HEK293T (cell line): ENCODE data around the gene DUSP10.

Experiments used
- CTCF ChIA-PET: fragments of 350-600 bp; formaldehyde crosslinking; extraction: SDS; loops from one replicate; lab custom pipeline; 2021; ENCODE audit warnings: antibody characterized with exemption, inconsistent platforms; lab: Yijun Ruan, JAX
- POLR2A ChIA-PET: fragments of 350-600 bp; formaldehyde crosslinking; extraction: SDS; loops from one replicate; lab custom pipeline; 2020; ENCODE audit warnings: antibody characterized with exemption, inconsistent platforms; lab: Yijun Ruan, JAX
- DNase-seq: peaks from one replicate; pipeline ENCODE4 v3.0.0; 2012; ENCODE audit warnings: mixed read lengths; ENCODE audit errors: extremely low spot score
- ARNT ChIP-seq: fragments of 450-650 bp; IDR thresholded peaks from 2 replicates; pipeline ENCODE4 v1.6.1; 2017; ENCODE audit warnings: mild to moderate bottlenecking
- BHLHE40 ChIP-seq: fragments of 450-650 bp; IDR thresholded peaks from 2 replicates; pipeline ENCODE4 v1.6.1; 2016; ENCODE audit warnings: mild to moderate bottlenecking, moderate library complexity, borderline replicate concordance
- CTBP1 ChIP-seq: fragments of 450-650 bp; IDR thresholded peaks from 2 replicates; pipeline ENCODE4 v1.6.1; 2016; ENCODE audit warnings: borderline replicate concordance
- ELF4 ChIP-seq: fragments of 450-650 bp; IDR thresholded peaks from 2 replicates; pipeline ENCODE4 v1.6.1; 2017; ENCODE audit warnings: antibody characterized with exemption
- FOXA1 ChIP-seq: fragments of 450-650 bp; IDR thresholded peaks from 2 replicates; pipeline ENCODE4 v1.6.1; 2016; ENCODE audit warnings: mild to moderate bottlenecking
- FOXK2 ChIP-seq: fragments of 450-650 bp; IDR thresholded peaks from 2 replicates; pipeline ENCODE4 v1.6.1; 2016; ENCODE audit warnings: mild to moderate bottlenecking
- FOXM1 ChIP-seq: fragments of 450-650 bp; IDR thresholded peaks from 2 replicates; pipeline ENCODE4 v1.6.1; 2017; ENCODE audit warnings: mild to moderate bottlenecking, borderline replicate concordance
- HDGF ChIP-seq: fragments of 450-650 bp; IDR thresholded peaks from 2 replicates; pipeline ENCODE4 v1.6.1; 2017; ENCODE audit warnings: antibody characterized with exemption, borderline replicate concordance
- L3MBTL2 ChIP-seq: fragments of 450-650 bp; conservative IDR thresholded peaks from 2 replicates; pipeline ENCODE4 v1.6.1; 2016; ENCODE audit warnings: mild to moderate bottlenecking
- LEF1 ChIP-seq: fragments of 450-650 bp; IDR thresholded peaks from 2 replicates; pipeline ENCODE4 v1.6.1; 2017; ENCODE audit warnings: mild to moderate bottlenecking, borderline replicate concordance
- NFRKB ChIP-seq: fragments of 450-650 bp; IDR thresholded peaks from 2 replicates; pipeline ENCODE4 v1.6.1; 2016; ENCODE audit warnings: mild to moderate bottlenecking, moderate library complexity
- PKNOX1 ChIP-seq: fragments of 450-650 bp; IDR thresholded peaks from 2 replicates; pipeline ENCODE4 v1.6.1; 2016
- SP1 ChIP-seq: fragments of 450-650 bp; IDR thresholded peaks from 2 replicates; pipeline ENCODE4 v1.6.1; 2017
- SUZ12 ChIP-seq: fragments of 450-650 bp; IDR thresholded peaks from 2 replicates; pipeline ENCODE4 v1.6.1; 2016; ENCODE audit warnings: mild to moderate bottlenecking
- TARDBP ChIP-seq: fragments of 450-650 bp; IDR thresholded peaks from 2 replicates; pipeline ENCODE4 v1.6.1; 2016
- ZNF384 ChIP-seq: fragments of 450-650 bp; IDR thresholded peaks from 2 replicates; pipeline ENCODE4 v1.6.1; 2016

DUSP10 gene

GRCh38 chr1:221729771-221730330 lies 12.0 kb downstream of the DUSP10 start:
- DNase-seq = no peak
- TF ChIP-seq SUZ12 (no peak), BHLHE40 (no peak), TARDBP (no peak), ARNT (no peak), ELF4 (no peak), PKNOX1 (no peak), SP1 (no peak), FOXA1 (no peak)
- ChIA-PET POLR2A (interaction anchor here (2.1 kb wide), 1 partner anchor 12 kb away, joined by 10 read pairs; the partner anchor contains the start of gene DUSP10), CTCF (interaction anchor here (0.9 to 1.1 kb wide), 2 partner anchors 9 to 12 kb away, joined by 3 to 4 read pairs; partner anchors contain the start of gene DUSP10)

DNA sequence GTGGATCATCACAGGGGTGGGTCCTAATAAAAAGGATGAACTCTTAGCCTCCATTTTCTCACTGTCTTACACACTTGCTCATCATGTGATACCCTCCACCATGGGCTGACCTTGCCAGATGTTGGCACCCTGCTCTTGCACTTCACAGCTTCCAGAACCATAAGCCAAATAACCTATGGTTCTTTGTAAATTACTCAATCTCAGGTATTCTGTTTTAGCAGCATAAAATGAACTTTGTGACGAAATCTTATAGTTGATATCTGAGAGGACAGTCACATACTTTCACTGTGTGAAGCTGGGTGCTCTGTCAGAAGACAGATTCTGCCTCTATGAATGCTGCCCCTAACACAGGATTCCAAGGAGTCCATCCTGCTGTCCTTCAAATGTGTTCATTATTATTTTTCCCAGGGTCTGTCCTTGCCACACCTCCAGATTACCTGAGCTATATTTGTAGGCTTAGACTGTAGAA lies 13.8 kb downstream of the DUSP10 start:
- no peak for DNase-seq
- ChIA-PET POLR2A (interaction anchor here (2.1 kb wide), 1 partner anchor 14 kb away, joined by 10 read pairs; the partner anchor contains the start of gene DUSP10), CTCF (no interaction called here)
- TF ChIP-seq BHLHE40 (no peak), L3MBTL2 (no peak), SP1 (no peak), HDGF (no peak), ELF4 (no peak), ZNF384 (no peak), SUZ12 (no peak), LEF1 (no peak), FOXA1 (no peak), ARNT (no peak), TARDBP (no peak), CTBP1 (no peak), FOXM1 (no peak), FOXK2 (no peak), PKNOX1 (no peak), NFRKB (no peak)

GRCh38 chr1:221727146-221728036 lies 14.5 kb downstream of the DUSP10 start:
- no peak for DNase-seq
- ChIA-PET POLR2A (no interaction called here), CTCF (no interaction called here)
- no peak for TF ChIP-seq FOXK2
- TF ChIP-seq HDGF = no peak
- TF ChIP-seq FOXA1 = no peak
- TF ChIP-seq BHLHE40 = no peak
- TF ChIP-seq SP1 = no peak
- TF ChIP-seq NFRKB = no peak
- no peak for TF ChIP-seq ARNT
- TF ChIP-seq L3MBTL2 = no peak
- no peak for TF ChIP-seq FOXM1
- no peak for TF ChIP-seq ELF4
- no peak for TF ChIP-seq CTBP1
- TF ChIP-seq LEF1 = no peak
- no peak for TF ChIP-seq TARDBP
- no peak for TF ChIP-seq PKNOX1
- TF ChIP-seq ZNF384 = no peak

GRCh38 chr1:221725735-221726672 lies 15.9 kb downstream of the DUSP10 start:
- TF ChIP-seq TARDBP = no peak
- TF ChIP-seq LEF1 = no peak
- no peak for TF ChIP-seq L3MBTL2
- no peak for TF ChIP-seq BHLHE40
- no peak for TF ChIP-seq PKNOX1
- TF ChIP-seq ELF4 = no peak
- TF ChIP-seq FOXA1 = no peak
- no peak for TF ChIP-seq FOXM1
- no peak for TF ChIP-seq CTBP1
- TF ChIP-seq SUZ12 = no peak
- no peak for TF ChIP-seq HDGF
- TF ChIP-seq SP1 = no peak
- no peak for TF ChIP-seq ZNF384
- no peak for DNase-seq
- ChIA-PET POLR2A (interaction anchor here (2.2 kb wide), 1 partner anchor 16 kb away, joined by 8 read pairs; the partner anchor contains the start of gene DUSP10), CTCF (no interaction called here)
